ENCODE data around the gene GJA3.

Gene GJA3

DNA sequence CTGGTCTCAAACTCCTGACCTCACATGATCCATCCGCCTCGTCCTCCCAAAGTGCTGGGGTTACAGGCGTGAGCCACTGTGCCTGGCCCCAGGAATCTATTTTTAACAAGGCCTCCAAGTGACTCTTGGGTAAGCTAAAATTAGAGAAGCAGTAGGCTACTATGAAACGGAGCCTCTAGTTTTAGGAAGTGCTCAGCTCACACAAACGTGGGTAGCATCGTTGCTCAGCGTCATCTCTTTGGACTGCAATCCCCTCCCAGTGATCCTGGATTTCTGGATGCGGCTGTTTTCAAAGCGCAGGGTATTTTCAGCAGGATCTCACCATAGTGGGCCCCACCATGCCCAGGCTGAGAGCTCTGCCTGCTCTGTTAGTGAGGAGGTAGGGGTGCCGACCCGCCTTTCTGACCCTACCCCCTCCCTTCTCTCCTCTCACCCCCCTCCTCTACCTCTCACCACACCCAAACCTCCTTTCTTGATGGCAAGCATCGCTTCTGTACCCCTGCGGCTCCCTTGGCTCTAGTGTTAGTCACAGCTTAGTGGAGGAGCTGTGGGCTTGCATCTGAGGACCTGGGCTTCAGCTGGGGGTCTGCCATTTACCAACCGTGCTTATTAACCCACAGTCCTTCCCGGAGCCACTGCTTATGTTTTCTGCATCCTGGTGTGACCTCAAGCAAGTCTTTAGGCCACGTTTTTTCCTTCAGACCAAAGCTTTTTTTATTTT lies 34.2 kb downstream of the GJA3 start:
- DNase-seq = no peak

GRCh38 chr13:20125783-20126165 lies 35.1 kb downstream of the GJA3 start:
- DNase-seq = no peak

DNA sequence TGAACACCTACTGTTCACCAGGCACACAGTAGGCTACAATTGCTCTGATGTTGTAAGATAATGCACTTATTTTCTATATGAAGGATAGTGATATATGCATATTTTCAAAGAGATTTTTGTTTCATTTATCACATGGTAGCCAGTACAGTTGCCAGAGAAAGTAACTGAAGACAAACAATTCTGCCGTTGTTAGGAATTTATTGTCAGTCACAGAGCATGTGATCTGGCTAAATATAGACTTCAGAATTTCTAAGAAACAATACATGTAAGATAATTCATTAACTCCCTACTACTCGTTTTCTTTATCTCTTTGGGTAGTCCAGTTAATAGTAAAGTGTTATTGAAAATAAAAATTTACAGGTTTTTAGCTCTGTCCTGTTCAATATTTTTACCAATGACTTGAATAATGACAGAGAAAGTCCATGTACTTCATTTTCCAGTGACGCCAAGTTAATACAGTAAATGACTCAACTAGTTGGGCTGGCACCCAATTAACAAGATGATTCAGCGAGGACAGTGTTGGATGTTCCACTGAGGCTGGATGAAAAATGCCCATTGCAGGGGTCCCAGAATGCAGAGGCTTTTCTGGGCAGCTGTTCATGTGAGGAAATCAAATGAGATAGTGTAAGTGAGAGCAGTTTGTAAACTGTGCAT lies 35.6 kb downstream of the GJA3 start:
- no peak for DNase-seq

DNA sequence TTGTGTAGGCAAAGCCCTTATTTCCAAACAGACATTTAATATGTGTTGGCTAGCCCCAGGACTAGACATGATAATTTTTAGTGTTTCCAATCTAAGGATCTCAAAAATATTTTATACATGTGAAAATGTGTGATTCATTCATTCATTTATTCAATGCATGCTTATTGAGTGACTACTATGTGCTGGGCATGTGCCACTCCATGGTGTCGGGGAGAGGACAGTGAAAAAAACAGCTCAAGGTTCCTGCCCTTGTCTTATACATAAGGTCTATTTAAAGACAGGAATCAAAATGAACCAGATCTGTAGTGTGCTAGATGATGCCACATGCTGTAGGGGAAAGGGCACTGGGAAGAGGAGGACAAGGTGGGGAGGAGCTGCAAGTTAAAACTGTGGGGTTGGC lies 36.5 kb downstream of the GJA3 start:
- no peak for DNase-seq

GRCh38 chr13:20121159-20121525 lies 39.7 kb downstream of the GJA3 start:
- no peak for DNase-seq

DNA sequence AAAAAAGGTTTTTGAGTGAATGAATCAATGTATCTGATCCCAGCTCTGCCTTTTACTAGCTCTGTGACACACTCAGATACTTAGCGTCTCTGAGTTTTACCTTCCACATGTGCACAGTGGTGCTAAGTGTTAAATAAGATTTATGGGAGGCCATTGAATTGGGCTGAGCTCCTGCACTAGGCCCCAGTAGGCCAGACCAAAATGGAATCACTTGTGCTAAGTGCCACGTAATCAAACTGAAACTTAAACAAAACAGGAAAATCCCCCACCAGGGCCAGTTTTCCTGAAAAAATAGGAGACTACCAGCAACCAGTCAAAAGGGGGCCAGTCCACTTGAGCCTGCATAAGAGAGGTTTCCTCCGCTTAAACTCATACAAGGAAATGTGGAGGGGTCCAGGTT lies 40.9 kb downstream of the GJA3 start:
- DNase-seq = no peak

- DNase-seq = peak; percentile 42
These were observed 42.3 kb downstream of the GJA3 start for GRCh38 chr13:20118268-20119140.

GRCh38 chr13:20116213-20116612 lies 44.6 kb downstream of the GJA3 start:
- DNase-seq = no peak

DNA sequence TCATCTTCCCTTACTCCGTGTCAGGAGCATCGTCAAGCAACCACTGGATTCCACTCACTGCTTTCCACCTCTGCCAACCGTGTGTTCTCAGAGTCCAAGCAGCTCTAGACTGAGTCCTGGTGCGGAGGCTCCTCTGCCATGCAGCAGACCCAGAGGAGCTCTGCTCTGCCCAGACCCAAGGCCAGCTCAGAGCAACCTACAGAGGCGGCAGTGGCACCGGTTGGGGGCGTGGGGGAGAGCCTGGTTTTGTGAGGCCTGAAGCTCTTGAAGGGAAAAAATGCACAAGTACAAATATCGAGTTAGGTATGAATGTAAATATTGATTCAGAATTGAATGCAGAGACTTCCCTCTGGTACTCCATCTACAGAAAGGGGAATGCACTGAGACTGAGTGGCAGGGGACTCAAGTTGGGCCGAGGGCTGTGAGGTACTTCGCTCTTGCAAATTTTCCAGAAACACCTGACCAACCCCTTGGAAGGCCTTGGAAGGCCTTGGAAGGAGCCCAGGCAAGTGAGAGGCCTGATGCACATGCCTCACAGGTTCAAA lies 46.7 kb downstream of the GJA3 start:
- DNase-seq = no peak

DNA sequence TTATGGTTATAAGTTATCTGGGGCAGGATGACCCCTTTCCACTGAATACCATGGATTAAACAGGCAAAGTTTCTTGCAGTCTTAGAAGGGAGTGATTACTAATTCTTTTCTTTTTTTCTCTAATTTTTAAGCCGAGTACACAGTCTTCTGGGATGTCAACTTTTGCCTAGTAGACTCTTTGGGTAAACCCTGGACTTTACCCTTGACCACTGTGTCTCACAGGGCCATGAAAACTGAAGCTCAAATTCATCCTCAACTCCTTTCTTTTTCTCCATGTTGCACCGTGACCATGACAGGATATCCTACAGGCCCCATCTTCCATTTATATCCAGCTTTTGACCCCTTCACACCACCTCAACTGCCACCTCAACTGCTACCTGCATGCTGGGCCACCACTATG lies 51.8 kb downstream of the GJA3 start:
- no peak for DNase-seq

DNA sequence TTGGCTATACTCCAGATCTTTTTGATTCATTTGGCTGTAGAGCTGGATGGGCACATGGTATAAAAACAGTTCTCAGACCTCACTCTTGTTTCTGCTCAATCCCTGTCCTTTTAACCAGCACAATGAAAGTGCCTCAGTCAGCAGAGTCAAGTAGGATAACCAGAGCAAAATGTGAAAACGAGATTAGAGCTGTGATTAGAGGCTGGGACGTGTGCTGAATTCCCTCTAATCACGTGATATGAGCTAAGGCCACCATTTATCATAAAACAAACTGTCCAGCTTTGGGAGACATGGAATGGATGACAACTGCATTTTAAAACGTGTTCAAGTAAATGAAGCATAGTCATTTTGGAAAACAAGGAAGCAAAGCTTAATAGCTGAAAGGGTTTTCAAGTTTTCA lies 54.1 kb downstream of the GJA3 start:
- DNase-seq = no peak

DNA sequence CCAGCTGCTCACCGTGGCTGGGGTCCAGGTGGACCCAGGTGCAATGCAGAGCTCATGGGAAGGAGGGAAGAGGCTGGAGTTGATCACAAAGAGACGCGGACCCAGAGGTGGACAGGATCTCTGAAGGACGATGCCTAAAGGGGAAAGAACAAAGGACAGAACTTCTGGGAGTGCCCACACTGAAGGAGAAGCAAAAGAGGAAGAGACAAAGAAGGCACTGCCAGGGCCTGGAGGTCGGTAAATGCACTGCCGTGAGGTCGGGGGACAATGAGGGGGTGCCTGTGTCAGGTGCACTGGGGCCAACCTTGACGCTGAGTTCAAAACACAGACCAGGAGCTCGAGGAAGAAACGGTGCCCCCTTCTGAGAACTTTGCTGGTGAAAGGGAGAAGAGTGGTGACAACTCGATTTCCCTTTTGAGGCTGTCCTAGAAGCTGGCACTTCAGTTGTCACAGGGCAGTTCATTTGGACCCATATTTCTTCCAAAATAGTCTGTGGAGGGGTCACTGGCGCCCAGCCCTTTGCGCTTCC lies 55.6 kb downstream of the GJA3 start:
- no peak for DNase-seq

DNA sequence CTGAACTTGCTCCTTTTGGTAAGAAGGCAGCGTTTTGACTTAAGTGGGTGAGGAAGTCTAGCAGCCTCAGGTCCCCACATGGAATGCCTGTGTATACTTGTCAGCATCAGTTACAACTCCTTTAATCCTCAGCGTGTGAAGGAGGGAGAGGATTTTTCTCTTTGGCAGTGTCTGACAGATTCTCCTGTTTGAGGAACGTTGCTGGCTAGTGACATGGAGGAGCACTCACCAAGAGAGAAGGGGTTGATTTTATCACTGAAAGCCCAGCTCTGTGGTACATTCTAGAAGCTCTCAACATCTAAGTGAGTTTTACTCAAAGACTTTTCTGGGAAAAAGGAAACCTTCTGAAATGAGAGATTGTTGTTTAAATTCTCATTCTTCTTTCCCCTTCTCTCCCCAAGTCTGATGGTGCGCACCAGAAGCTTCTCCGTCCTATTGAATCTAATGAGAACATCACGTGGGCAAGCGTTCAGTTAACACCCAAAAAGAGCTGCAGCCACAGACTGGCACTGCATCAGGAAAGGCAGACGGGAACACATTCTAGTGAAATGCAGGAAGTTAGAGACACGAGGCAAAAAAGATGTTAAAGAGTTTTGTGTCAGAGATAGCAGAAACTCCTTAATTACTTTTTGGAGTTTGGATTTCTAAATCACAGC lies 58.2 kb downstream of the GJA3 start:
- no peak for DNase-seq

- DNase-seq = no peak
These were observed 59.2 kb downstream of the GJA3 start for GRCh38 chr13:20101467-20102316.

DNA sequence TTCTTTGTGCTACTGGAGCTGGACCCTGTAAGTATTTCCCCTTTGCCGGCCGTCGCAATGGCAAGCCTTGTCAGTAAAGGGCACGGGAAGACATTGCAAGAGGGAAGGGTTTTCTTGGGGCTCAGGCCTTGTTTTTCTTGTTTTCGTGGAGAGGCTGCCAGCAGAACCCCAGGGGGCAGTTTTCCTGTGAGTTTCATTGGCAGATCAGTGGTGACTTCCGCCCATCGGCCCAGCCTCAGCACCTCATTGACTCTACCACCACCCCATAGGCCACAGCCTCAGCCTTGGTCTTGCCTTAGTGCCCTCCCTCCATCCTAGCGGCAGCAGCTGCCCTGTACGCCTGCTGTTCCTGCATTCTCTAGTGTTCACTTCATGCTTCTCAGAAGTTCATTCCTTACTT lies 61.5 kb downstream of the GJA3 start:
- DNase-seq = no peak

- no peak for DNase-seq
These were observed 66.9 kb downstream of the GJA3 start for GRCh38 chr13:20093951-20094350.

- no peak for DNase-seq
These were observed 70.5 kb downstream of the GJA3 start for GRCh38 chr13:20090349-20090748.

Measured in 8988T (cell line).